HepG2 (cell line): ENCODE results near the gene ZNF839. TPM values are rescaled to one million over a fixed set of nuclear protein-coding genes. Genes with fewer than 3 reads are reported as not detected.
A peak's percentile ranks its signal among the peaks of the same experiment; 100 is the strongest.

Experiments used
- BCL3 ChIP-seq: sonication (generic); formaldehyde crosslinking; IDR thresholded peaks from 2 replicates; pipeline ENCODE4 v1.5.1; 2020; ENCODE audit warnings: mild to moderate bottlenecking, missing genetic modification reagents, moderate library complexity
- CHD2 ChIP-seq: IDR thresholded peaks from 2 replicates; pipeline ENCODE4 v1.6.1; 2011; ENCODE audit warnings: low read depth, low read length, improper control_type of control experiment
- DZIP1 ChIP-seq: sonication (generic); formaldehyde crosslinking; IDR thresholded peaks from 2 replicates; pipeline ENCODE4 v1.5.0; 2020; ENCODE audit warnings: mild to moderate bottlenecking, missing genetic modification reagents
- GMEB1 ChIP-seq: sonication (generic); formaldehyde crosslinking; IDR thresholded peaks from 2 replicates; pipeline ENCODE4 v1.5.1; 2020; ENCODE audit warnings: missing genetic modification reagents, mild to moderate bottlenecking, borderline replicate concordance
- HIVEP1 ChIP-seq: sonication (generic); formaldehyde crosslinking; IDR thresholded peaks from 2 replicates; pipeline ENCODE4 v1.4.0; 2020; ENCODE audit warnings: mild to moderate bottlenecking, missing genetic modification reagents
- JUND ChIP-seq: sonication (generic); formaldehyde crosslinking; IDR thresholded peaks from 2 replicates; pipeline ENCODE4 v1.8.0; 2022; ENCODE audit warnings: mild to moderate bottlenecking, missing genetic modification reagents
- SAP130 ChIP-seq: IDR thresholded peaks from 2 replicates; pipeline ENCODE4 v1.6.1; 2016; ENCODE audit warnings: low read depth
- SMARCC2 ChIP-seq: fragments of 450-650 bp; IDR thresholded peaks from 2 replicates; pipeline ENCODE4 v1.6.1; 2017; ENCODE audit warnings: antibody characterized with exemption, mild to moderate bottlenecking
- STAG1 ChIP-seq: sonication (generic); formaldehyde crosslinking; IDR thresholded peaks from 2 replicates; pipeline ENCODE4 v1.4.0; 2020; ENCODE audit warnings: missing genetic modification reagents
- TRIM22 ChIP-seq: fragments of 450-650 bp; IDR thresholded peaks from 2 replicates; pipeline ENCODE4 v1.6.1; 2017
- ZFP36L1 ChIP-seq: sonication (generic); formaldehyde crosslinking; IDR thresholded peaks from 2 replicates; pipeline ENCODE4 v1.8.0; 2022; ENCODE audit warnings: mild to moderate bottlenecking, missing genetic modification reagents, moderate library complexity
- ZNF142 ChIP-seq: sonication (generic); formaldehyde crosslinking; IDR thresholded peaks from 2 replicates; pipeline ENCODE4 v1.4.0; 2020; ENCODE audit warnings: missing genetic modification reagents
- ZNF446 ChIP-seq: sonication (generic); formaldehyde crosslinking; IDR thresholded peaks from 2 replicates; pipeline ENCODE4 v1.5.0; 2020; ENCODE audit warnings: mild to moderate bottlenecking, missing genetic modification reagents
- ZNF740 ChIP-seq: sonication (generic); formaldehyde crosslinking; IDR thresholded peaks from 2 replicates; pipeline ENCODE4 v1.4.0; 2020; ENCODE audit warnings: missing genetic modification reagents
- ZNF776 ChIP-seq: sonication (generic); formaldehyde crosslinking; IDR thresholded peaks from 2 replicates; pipeline ENCODE4 v1.4.0; 2020; ENCODE audit warnings: mild to moderate bottlenecking, missing genetic modification reagents
- polyA plus RNA-seq, 8 experiments: library from polyadenylated mRNA; depleted of rRNA in 3 of 8; stranded (reverse) in 7 of 8; unstranded in 1 of 8; fragments of >200 nt; fragmentation: Illumina TruSeq in 4 of 8; extraction: Trizol in 4 of 8; gene quantifications; 2 replicates each; pipeline versions ENCODE4 v1.2.1 to v1.2.3, GENCODE V29; 2011 to 2016; ENCODE audit warnings: low read depth in 4 of 8, missing spikeins in 1 of 8, mixed read lengths in 1 of 8; ENCODE audit not compliant: insufficient read depth in 1 of 8
- total RNA-seq, 5 experiments: library from RNA; depleted of rRNA; stranded (reverse); fragments of >200 nt; fragmentation: Illumina TruSeq; extraction: Trizol; gene quantifications; 2 replicates each; pipeline ENCODE4 v1.2.3, GENCODE V29; 2016; ENCODE audit warnings: low read depth in 1 of 5

Gene ZNF839
- total and polyA plus RNA-seq, 2 of the 13 experiments (the other 11 are each of a cell fraction or from before 2014, with no cell fraction given): 11.1 to 12.8 TPM

- TF ChIP-seq GMEB1 (CRISPR knock-in tag) (0 out of 2 replicates have a peak, but pooled peaks have one; percentile 28), TRIM22 (no peak), BCL3 (CRISPR knock-in tag) (no peak), ZNF142 (CRISPR knock-in tag) (no peak), JUND (CRISPR knock-in tag) (no peak), CHD2 (no peak), STAG1 (CRISPR knock-in tag) (no peak), SAP130 (CRISPR knock-in tag) (peak; percentile 72), ZFP36L1 (CRISPR knock-in tag) (no peak), DZIP1 (CRISPR knock-in tag) (peak; percentile 58; the same call in 1 of the 2 replicates), ZNF740 (CRISPR knock-in tag) (0 out of 2 replicates have a peak, but pooled peaks have one; percentile 50), SMARCC2 (no peak), ZNF446 (CRISPR knock-in tag) (no peak), ZNF776 (CRISPR knock-in tag) (peak; percentile 68), HIVEP1 (CRISPR knock-in tag) (no peak; the same call in 1 of the 2 replicates)
Observed at GRCh38 chr14:102316743-102317563, 2.6 kb upstream of the ZNF839 start (continued).
